ENCODE data around the gene PRKCH. TPM values are rescaled to one million over a fixed set of nuclear protein-coding genes. Genes with fewer than 3 reads are reported as not detected.

The PRKCH gene
- total and polyA plus RNA-seq, 9 of the 15 experiments (the other 6 are each of a cell fraction or from before 2014, with no cell fraction given) = 0.61 to 4.4 (median 4.0) TPM

DNA sequence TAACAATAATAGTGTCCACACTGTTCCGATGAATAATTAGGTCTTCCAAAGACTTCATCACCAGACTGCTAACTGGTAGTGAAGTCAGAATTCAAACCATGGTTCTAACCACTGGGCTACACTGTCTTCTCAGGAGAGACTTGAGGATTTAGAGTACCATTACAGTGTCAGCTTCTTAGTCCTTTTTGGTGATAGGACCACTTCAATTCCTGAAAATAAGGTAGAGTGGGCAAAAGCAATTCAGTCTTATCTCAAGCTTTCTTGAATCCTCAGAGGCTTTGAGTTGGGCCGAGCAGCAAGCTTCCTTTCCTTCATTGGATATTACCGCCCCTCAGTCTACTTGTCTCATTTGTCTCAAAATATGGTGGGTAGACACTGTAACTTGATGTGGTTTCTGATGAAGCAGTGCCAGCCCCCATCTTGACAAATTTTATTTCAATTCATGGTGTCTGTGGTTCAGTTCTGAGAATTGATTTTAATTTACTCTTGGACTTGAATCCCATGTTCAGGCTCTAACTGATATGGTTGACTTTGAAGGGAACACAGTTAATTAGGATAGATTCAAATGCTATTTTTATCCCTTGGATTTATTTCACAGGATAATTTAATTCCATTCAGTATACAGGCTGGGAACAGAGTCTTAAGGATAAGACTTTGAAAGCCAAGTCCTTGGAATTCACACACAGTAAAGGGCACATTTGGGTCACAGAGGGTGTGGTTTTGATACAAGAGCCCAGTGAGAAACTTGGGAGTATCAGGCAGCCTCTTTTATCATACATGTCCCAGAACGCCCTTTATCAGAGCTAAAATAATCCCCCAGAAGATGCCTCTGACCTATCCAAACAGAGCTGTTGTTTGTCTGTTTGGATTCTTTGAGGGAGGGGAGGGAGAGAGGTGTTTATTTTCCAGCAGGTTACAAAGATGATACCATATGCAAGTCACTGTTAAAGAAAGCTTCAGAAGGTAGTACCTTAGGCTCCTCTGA, 167.3 kb downstream of the PRKCH start (continued):
- TF ChIP-seq, protein P1, sequence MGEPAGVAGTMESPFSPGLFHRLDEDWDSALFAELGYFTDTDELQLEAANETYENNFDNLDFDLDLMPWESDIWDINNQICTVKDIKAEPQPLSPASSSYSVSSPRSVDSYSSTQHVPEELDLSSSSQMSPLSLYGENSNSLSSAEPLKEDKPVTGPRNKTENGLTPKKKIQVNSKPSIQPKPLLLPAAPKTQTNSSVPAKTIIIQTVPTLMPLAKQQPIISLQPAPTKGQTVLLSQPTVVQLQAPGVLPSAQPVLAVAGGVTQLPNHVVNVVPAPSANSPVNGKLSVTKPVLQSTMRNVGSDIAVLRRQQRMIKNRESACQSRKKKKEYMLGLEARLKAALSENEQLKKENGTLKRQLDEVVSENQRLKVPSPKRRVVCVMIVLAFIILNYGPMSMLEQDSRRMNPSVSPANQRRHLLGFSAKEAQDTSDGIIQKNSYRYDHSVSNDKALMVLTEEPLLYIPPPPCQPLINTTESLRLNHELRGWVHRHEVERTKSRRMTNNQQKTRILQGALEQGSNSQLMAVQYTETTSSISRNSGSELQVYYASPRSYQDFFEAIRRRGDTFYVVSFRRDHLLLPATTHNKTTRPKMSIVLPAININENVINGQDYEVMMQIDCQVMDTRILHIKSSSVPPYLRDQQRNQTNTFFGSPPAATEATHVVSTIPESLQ (CRISPR knock-in tag; IDR thresholded peaks at IDR 0.05) = no peak
- no peak for TF ChIP-seq RBM17 (IDR thresholded peaks at IDR 0.05; ENCODE audit: borderline replicate concordance, low read depth, low read length)
- TF ChIP-seq, protein P2, sequence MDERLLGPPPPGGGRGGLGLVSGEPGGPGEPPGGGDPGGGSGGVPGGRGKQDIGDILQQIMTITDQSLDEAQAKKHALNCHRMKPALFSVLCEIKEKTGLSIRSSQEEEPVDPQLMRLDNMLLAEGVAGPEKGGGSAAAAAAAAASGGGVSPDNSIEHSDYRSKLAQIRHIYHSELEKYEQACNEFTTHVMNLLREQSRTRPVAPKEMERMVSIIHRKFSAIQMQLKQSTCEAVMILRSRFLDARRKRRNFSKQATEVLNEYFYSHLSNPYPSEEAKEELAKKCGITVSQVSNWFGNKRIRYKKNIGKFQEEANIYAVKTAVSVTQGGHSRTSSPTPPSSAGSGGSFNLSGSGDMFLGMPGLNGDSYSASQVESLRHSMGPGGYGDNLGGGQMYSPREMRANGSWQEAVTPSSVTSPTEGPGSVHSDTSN (CRISPR knock-in tag; IDR thresholded peaks at IDR 0.05; ENCODE audit: low read depth) = no peak
- TF ChIP-seq, protein P2 (tag; conservative IDR thresholded peaks at IDR 0.05; ENCODE audit: low read depth) = no peak
- peak; percentile 22; the same call in 1 of the 2 replicates for TF ChIP-seq SMARCA4 (IDR thresholded peaks at IDR 0.05)
- peak; percentile 25; the same call in 1 of the 2 replicates for TF ChIP-seq NCOR1 (IDR thresholded peaks at IDR 0.05)
- TF ChIP-seq HCFC1 (IDR thresholded peaks at IDR 0.05; ENCODE audit: low read depth, low read length) = no peak
- no peak for TF ChIP-seq ZNF133 (CRISPR knock-in tag; IDR thresholded peaks at IDR 0.05)
- TF ChIP-seq, protein P3, sequence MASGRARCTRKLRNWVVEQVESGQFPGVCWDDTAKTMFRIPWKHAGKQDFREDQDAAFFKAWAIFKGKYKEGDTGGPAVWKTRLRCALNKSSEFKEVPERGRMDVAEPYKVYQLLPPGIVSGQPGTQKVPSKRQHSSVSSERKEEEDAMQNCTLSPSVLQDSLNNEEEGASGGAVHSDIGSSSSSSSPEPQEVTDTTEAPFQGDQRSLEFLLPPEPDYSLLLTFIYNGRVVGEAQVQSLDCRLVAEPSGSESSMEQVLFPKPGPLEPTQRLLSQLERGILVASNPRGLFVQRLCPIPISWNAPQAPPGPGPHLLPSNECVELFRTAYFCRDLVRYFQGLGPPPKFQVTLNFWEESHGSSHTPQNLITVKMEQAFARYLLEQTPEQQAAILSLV (tag; IDR thresholded peaks at IDR 0.05) = no peak
- TF ChIP-seq, protein P4, sequence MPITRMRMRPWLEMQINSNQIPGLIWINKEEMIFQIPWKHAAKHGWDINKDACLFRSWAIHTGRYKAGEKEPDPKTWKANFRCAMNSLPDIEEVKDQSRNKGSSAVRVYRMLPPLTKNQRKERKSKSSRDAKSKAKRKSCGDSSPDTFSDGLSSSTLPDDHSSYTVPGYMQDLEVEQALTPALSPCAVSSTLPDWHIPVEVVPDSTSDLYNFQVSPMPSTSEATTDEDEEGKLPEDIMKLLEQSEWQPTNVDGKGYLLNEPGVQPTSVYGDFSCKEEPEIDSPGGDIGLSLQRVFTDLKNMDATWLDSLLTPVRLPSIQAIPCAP (CRISPR knock-in tag; IDR thresholded peaks at IDR 0.05; ENCODE audit: borderline replicate concordance) = no peak
- no peak for TF ChIP-seq ETV1 (tag; conservative IDR thresholded peaks at IDR 0.05; ENCODE audit: low read depth)
- no peak for TF ChIP-seq CREBBP (IDR thresholded peaks at IDR 0.05; ENCODE audit: low read depth, low read length)
- no peak for TF ChIP-seq BRD9 (IDR thresholded peaks at IDR 0.05; ENCODE audit: low read depth, partially characterized antibody)
- no peak for TF ChIP-seq SREBF1 (IDR thresholded peaks at IDR 0.05; ENCODE audit: borderline replicate concordance, low read depth, low read length)
